ENCODE results near the gene IL1RAPL2. TPM values are rescaled to one million over a fixed set of nuclear protein-coding genes. Genes with fewer than 3 reads are reported as not detected.

IL1RAPL2 gene
- total and polyA plus RNA-seq, 2 of the 8 experiments (the other 6 are each of a cell fraction or from before 2014, with no cell fraction given): 0.20 to 1.3 TPM

GRCh38 chrX:104988038-104988437, 422.0 kb downstream of the IL1RAPL2 start:
- H3K18ac ChIP-seq (ENCODE audit: extremely low read depth, low read length): no peak overlapping the region
- ChIA-PET POLR2A (ENCODE audit: partially characterized antibody) (no interaction called here), CTCF (ENCODE audit: partially characterized antibody) (no interaction called here)
- no peak overlapping the region for H4K8ac ChIP-seq (ENCODE audit: extremely low read depth, insufficient read depth, low read length)
- no peaks in the 10 kb centered on the region for H3K4me1 ChIP-seq (replicated peaks in 1 of 4; ENCODE audit: control insufficient read depth in 3 of 4, insufficient read depth in 4 of 4, low read length in 3 of 4)
- no peak overlapping the region for H3K14ac ChIP-seq (ENCODE audit: insufficient read length)
- no peak overlapping the region for H2BK120ac ChIP-seq (replicated peaks; ENCODE audit: low read depth, low read length)
- H3K23me2 ChIP-seq (ENCODE audit: low read depth, low read length): no peaks in the 10 kb centered on the region
- no peaks in the 10 kb centered on the region for H4K20me1 ChIP-seq (replicated peaks in 1 of 2; ENCODE audit: control insufficient read depth in 1 of 2, insufficient read depth in 2 of 2, low read length in 2 of 2)
- H3K9ac ChIP-seq (replicated peaks in 1 of 4; ENCODE audit: extremely low read depth in 1 of 4, low read depth in 3 of 4, low read length in 3 of 4): no peak overlapping the region
- no peak overlapping the region for H2AFZ ChIP-seq (ENCODE audit: low read length)
- H2BK15ac ChIP-seq (ENCODE audit: low read length): no peak overlapping the region
- H2BK12ac ChIP-seq (ENCODE audit: low read depth, low read length): no peak overlapping the region
- FAIRE-seq (no peak), DNase-seq (ENCODE audit: low read depth in 1 of 2, low spot score in 2 of 2) (no peak)
- H3K36me3 ChIP-seq (ENCODE audit: control insufficient read depth in 2 of 4, insufficient read depth in 4 of 4, low read length in 3 of 4): no peaks in the 10 kb centered on the region
- H3K4me2 ChIP-seq (ENCODE audit: insufficient read depth in 1 of 2, low read depth in 2 of 2, low read length in 2 of 2): no peak overlapping the region
- H2AK5ac ChIP-seq (ENCODE audit: low read depth, low read length): no peak overlapping the region
- H3K23ac ChIP-seq (ENCODE audit: insufficient read length): no peak overlapping the region
- no peak overlapping the region for H4K91ac ChIP-seq (replicated peaks; ENCODE audit: insufficient read length, low read length)
- H3K27ac ChIP-seq (ENCODE audit: low read depth, low read length): no peak overlapping the region
- no peak overlapping the region for H3K4me3 ChIP-seq (ENCODE audit: extremely low read depth in 1 of 4, insufficient read depth in 2 of 4, low read depth in 3 of 4, low read length in 4 of 4)
- H3K56ac ChIP-seq (replicated peaks; ENCODE audit: insufficient read length, low read depth, low read length): no peak overlapping the region
- no peaks in the 10 kb centered on the region for H3K27me3 ChIP-seq (replicated peaks in 1 of 4; ENCODE audit: control insufficient read depth in 3 of 4, extremely low read depth in 1 of 4, insufficient read depth in 3 of 4, low read length in 3 of 4)
- H3K4ac ChIP-seq (replicated peaks; ENCODE audit: insufficient read length, low read depth, low read length): no peak overlapping the region
- H4K5ac ChIP-seq (ENCODE audit: insufficient read length, low read depth, low read length): no peak overlapping the region
- no peaks in the 10 kb centered on the region for H3K9me3 ChIP-seq (ENCODE audit: insufficient read depth in 2 of 2, low read depth in 1 of 2, low read length in 1 of 2)
- H3K79me1 ChIP-seq (ENCODE audit: low read depth, low read length): no peaks in the 10 kb centered on the region
- no peak overlapping the region for H2BK5ac ChIP-seq (ENCODE audit: low read depth, low read length)
- no peaks in the 10 kb centered on the region for H3K79me2 ChIP-seq (ENCODE audit: control insufficient read depth in 1 of 2, insufficient read depth in 2 of 2, low read length in 2 of 2)
- no peak overlapping the region for H2BK20ac ChIP-seq (ENCODE audit: low read length)
- no peak for TF ChIP-seq RFX5 (IDR thresholded peaks at IDR 0.05; ENCODE audit: borderline replicate concordance, low read depth, low read length)
- TF ChIP-seq, protein P1, sequence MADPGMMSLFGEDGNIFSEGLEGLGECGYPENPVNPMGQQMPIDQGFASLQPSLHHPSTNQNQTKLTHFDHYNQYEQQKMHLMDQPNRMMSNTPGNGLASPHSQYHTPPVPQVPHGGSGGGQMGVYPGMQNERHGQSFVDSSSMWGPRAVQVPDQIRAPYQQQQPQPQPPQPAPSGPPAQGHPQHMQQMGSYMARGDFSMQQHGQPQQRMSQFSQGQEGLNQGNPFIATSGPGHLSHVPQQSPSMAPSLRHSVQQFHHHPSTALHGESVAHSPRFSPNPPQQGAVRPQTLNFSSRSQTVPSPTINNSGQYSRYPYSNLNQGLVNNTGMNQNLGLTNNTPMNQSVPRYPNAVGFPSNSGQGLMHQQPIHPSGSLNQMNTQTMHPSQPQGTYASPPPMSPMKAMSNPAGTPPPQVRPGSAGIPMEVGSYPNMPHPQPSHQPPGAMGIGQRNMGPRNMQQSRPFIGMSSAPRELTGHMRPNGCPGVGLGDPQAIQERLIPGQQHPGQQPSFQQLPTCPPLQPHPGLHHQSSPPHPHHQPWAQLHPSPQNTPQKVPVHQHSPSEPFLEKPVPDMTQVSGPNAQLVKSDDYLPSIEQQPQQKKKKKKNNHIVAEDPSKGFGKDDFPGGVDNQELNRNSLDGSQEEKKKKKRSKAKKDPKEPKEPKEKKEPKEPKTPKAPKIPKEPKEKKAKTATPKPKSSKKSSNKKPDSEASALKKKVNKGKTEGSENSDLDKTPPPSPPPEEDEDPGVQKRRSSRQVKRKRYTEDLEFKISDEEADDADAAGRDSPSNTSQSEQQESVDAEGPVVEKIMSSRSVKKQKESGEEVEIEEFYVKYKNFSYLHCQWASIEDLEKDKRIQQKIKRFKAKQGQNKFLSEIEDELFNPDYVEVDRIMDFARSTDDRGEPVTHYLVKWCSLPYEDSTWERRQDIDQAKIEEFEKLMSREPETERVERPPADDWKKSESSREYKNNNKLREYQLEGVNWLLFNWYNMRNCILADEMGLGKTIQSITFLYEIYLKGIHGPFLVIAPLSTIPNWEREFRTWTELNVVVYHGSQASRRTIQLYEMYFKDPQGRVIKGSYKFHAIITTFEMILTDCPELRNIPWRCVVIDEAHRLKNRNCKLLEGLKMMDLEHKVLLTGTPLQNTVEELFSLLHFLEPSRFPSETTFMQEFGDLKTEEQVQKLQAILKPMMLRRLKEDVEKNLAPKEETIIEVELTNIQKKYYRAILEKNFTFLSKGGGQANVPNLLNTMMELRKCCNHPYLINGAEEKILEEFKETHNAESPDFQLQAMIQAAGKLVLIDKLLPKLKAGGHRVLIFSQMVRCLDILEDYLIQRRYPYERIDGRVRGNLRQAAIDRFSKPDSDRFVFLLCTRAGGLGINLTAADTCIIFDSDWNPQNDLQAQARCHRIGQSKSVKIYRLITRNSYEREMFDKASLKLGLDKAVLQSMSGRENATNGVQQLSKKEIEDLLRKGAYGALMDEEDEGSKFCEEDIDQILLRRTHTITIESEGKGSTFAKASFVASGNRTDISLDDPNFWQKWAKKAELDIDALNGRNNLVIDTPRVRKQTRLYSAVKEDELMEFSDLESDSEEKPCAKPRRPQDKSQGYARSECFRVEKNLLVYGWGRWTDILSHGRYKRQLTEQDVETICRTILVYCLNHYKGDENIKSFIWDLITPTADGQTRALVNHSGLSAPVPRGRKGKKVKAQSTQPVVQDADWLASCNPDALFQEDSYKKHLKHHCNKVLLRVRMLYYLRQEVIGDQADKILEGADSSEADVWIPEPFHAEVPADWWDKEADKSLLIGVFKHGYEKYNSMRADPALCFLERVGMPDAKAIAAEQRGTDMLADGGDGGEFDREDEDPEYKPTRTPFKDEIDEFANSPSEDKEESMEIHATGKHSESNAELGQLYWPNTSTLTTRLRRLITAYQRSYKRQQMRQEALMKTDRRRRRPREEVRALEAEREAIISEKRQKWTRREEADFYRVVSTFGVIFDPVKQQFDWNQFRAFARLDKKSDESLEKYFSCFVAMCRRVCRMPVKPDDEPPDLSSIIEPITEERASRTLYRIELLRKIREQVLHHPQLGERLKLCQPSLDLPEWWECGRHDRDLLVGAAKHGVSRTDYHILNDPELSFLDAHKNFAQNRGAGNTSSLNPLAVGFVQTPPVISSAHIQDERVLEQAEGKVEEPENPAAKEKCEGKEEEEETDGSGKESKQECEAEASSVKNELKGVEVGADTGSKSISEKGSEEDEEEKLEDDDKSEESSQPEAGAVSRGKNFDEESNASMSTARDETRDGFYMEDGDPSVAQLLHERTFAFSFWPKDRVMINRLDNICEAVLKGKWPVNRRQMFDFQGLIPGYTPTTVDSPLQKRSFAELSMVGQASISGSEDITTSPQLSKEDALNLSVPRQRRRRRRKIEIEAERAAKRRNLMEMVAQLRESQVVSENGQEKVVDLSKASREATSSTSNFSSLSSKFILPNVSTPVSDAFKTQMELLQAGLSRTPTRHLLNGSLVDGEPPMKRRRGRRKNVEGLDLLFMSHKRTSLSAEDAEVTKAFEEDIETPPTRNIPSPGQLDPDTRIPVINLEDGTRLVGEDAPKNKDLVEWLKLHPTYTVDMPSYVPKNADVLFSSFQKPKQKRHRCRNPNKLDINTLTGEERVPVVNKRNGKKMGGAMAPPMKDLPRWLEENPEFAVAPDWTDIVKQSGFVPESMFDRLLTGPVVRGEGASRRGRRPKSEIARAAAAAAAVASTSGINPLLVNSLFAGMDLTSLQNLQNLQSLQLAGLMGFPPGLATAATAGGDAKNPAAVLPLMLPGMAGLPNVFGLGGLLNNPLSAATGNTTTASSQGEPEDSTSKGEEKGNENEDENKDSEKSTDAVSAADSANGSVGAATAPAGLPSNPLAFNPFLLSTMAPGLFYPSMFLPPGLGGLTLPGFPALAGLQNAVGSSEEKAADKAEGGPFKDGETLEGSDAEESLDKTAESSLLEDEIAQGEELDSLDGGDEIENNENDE (IDR thresholded peaks at IDR 0.05; ENCODE audit: insufficient replicate concordance, low read length): no peak

Data from H1 (cell line).